Astrocyte (in vitro differentiated cells and primary cell): ENCODE measurements around the gene ITGAE.
"Not testable (repeated sequence)": the region's sequence is repeated elsewhere in the genome, so short reads cannot be mapped to it uniquely, and the experiment has no call there.

Source experiments
- EZH2 ChIP-seq: IDR thresholded peaks from 2 replicates; pipeline ENCODE4 v1.6.1; 2012; ENCODE audit warnings: mild to moderate bottlenecking, low read length, inconsistent platforms; ENCODE audit not compliant: insufficient read depth
- TF ChIP-seq, protein P1 (sequence below): IDR thresholded peaks from 2 replicates; pipeline ENCODE4 v1.5.1; 2011; ENCODE audit warnings: low read depth, mild to moderate bottlenecking, inconsistent platforms, low read length, moderate library complexity; ENCODE audit not compliant: insufficient read depth

DNA sequence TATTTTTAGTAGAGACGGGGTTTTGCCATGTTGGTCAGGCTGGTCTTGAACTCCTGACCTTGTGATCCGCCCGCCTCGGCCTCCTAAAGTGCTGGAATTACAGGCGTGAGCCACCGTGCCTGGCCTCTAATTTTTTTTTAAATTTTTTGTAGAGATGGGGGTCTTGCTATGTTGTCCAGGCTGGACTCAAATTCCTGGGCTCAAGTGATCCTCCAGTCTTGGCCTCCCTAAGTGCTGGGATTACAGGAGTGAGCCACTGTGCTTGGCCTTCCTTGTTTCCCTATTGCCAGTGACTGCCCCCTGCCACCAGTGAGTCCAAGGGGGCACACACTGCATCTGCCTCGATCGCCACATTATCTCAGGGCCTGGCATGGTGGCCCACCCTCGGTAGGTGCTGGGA lies 6.8 kb downstream of the ITGAE start:
- TF ChIP-seq, protein P1, sequence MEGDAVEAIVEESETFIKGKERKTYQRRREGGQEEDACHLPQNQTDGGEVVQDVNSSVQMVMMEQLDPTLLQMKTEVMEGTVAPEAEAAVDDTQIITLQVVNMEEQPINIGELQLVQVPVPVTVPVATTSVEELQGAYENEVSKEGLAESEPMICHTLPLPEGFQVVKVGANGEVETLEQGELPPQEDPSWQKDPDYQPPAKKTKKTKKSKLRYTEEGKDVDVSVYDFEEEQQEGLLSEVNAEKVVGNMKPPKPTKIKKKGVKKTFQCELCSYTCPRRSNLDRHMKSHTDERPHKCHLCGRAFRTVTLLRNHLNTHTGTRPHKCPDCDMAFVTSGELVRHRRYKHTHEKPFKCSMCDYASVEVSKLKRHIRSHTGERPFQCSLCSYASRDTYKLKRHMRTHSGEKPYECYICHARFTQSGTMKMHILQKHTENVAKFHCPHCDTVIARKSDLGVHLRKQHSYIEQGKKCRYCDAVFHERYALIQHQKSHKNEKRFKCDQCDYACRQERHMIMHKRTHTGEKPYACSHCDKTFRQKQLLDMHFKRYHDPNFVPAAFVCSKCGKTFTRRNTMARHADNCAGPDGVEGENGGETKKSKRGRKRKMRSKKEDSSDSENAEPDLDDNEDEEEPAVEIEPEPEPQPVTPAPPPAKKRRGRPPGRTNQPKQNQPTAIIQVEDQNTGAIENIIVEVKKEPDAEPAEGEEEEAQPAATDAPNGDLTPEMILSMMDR = not testable (repeated sequence)
- TF ChIP-seq EZH2 = not testable (repeated sequence)
